Duodenal mucosa (tissue), 2 donors: Measurements from ENCODE around the gene GNAI3.

Experiments used
- H3K27ac ChIP-seq: one replicate; pipeline ENCODE4 v1.7.0; 2013; ENCODE audit warnings: low read depth, low read length
- H3K27me3 ChIP-seq, 2 donors: one replicate each; pipeline ENCODE4 v1.7.0; 2013; ENCODE audit warnings: low read length in 2 of 2, control low read depth in 1 of 2; ENCODE audit not compliant: insufficient read depth in 2 of 2, control insufficient read depth in 1 of 2
- H3K36me3 ChIP-seq, 2 donors: one replicate each; pipeline ENCODE4 v1.7.0; 2013; ENCODE audit warnings: low read length in 2 of 2, control low read depth in 1 of 2; ENCODE audit not compliant: insufficient read depth in 2 of 2, control insufficient read depth in 1 of 2
- H3K4me1 ChIP-seq, 2 donors: one replicate each; pipeline ENCODE4 v1.7.0; 2013; ENCODE audit warnings: low read length in 2 of 2, control low read depth in 1 of 2; ENCODE audit not compliant: insufficient read depth in 2 of 2, control insufficient read depth in 1 of 2
- H3K4me3 ChIP-seq, 2 donors: one replicate each; pipeline ENCODE4 v1.7.0; 2013; ENCODE audit warnings: low read length in 2 of 2, low read depth in 1 of 2
- H3K9ac ChIP-seq, 2 donors: one replicate each; pipeline ENCODE4 v1.7.0; 2013; ENCODE audit warnings: low read length in 2 of 2, low read depth in 1 of 2
- H3K9me3 ChIP-seq, 2 donors: one replicate each; pipeline ENCODE4 v1.7.0; 2013; ENCODE audit warnings: low read length in 2 of 2, control low read depth in 1 of 2; ENCODE audit not compliant: control insufficient read depth in 1 of 2

Gene GNAI3

DNA sequence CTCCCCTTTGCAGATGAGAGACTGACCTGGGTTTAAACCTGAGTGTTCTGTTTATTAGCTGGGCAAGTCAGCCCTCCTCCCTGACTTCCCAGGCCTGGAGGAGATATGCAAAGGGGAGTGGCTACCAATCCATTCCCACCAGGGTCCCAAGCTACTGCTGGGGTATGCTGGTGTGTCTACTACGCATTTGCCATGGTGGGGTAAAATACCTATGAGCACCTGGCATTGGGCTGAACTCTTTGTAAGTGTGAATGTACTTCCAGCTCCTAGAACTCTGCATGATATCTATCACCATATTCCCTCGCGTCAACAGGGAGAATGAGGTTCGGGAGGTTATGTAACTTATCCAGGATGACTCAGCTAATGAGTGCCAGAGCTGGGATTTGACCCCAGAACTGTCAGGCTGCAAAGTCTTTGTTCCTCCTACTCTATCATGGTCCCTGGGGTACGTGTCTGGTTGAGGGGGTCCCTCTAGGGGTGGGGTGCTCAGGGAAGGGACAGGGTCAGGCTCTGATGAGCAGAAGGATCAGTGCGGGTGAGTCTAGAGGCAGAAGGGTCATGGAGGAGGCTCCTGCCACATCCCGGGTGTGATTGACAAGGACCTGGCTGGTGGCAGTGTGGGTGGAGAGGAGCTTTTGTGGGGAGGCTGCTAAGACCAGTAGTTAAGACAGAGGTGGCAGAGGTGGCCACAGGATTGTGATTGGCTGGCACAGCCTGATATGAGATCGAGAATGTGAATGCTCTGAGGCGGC lies 88.0 kb downstream of the GNAI3 start:
- Histone ChIP-seq H3K27me3 (no peaks in the 10 kb centered on the region), H3K36me3 (peaks cover 7 to 8% of the 10 kb centered on the region in 2 donors), H3K4me3 (no peak overlapping the region), H3K27ac (no peak overlapping the region), H3K9me3 (no peaks in the 10 kb centered on the region), H3K4me1 (peaks cover 60 to 67% of the 10 kb centered on the region in 2 donors), H3K9ac (no peak overlapping the region)

DNA sequence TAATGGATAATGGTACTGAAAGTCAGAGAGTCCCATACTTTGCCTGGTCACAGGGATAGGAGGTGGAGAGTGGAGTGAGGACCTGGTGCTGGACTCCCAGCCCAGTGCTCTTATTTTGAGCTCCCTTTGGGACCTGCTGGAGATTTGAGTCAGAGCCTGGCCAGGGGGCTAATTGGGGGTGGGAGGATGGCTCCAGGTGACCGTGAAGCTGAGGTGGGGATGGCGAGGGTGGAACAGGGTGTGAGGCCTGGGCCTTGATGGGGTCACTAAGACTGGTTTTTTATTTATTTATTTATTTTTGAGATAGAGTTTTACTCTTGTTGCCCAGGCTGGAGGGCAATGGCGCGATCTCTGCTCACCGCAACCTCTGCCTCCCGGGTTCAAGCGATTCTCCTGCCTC lies 89.0 kb downstream of the GNAI3 start:
- Histone ChIP-seq H3K36me3 (no peaks in the 10 kb centered on the region), H3K4me3 (no peak overlapping the region), H3K9ac (no peak overlapping the region), H3K4me1 (peaks cover 54 to 62% of the 10 kb centered on the region in 2 donors), H3K27ac (no peak overlapping the region), H3K27me3 (no peaks in the 10 kb centered on the region), H3K9me3 (no peaks in the 10 kb centered on the region)

DNA sequence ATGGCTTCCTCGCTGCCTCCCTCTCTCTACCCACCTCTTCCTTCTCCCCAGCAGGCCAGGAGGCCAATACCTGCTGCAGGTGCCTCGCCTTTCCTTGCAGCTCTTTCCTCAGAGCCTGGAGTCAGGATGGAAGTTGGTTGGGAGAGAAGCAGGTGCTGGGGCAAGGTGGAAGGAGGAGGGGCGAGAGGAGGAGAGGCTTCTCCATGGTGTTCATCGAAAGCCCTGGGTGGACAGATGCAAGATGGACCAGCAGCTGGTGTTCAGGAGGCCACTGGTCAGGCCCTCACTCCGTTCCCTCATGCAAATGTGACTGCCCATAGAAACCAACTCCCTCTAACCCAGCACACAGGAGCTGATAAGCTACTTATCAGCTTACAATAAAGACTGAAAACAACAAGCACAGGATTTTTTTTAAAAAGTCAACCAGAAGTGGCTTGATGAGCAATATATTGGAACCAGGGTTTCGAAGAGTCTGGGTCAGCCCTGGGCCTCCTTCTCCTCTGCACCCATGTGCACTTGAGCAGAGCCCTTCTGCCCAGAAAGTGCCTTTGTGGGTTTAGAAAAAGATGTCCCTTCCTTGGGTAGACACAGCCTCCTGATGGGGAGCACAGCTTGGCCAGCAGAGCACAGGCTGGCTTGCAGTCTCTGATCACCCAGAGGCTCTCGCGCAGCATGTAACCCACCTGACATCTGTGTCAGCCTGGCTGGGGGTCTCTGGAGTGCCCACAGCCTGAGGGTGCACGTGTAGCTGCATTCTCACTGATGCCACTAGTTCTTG lies 90.8 kb downstream of the GNAI3 start:
- Histone ChIP-seq H3K4me3 (no peak overlapping the region), H3K27me3 (no peaks in the 10 kb centered on the region), H3K9me3 (no peaks in the 10 kb centered on the region), H3K9ac (peak overlapping the region in 1 of 2 donors; percentile 29), H3K27ac (no peak overlapping the region), H3K36me3 (no peaks in the 10 kb centered on the region), H3K4me1 (peaks cover 56 to 60% of the 10 kb centered on the region in 2 donors)

DNA sequence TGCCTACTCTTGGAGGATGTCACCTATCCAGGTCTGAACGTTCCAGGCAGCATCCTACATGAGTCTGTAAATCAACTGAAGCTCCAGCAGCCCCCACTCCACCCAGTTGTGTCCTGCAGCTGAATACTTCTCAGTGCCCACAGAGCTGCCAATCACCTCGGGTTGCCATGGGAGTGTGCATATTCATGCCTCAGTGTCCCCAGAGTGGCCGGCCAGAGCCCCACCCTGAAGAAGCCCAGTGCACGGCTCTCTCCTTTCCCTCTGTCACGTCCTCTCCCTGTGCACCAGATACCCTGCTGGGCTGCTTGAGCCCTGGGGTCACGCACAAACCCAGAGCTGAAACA lies 91.4 kb downstream of the GNAI3 start:
- no peak overlapping the region for H3K27ac ChIP-seq
- H3K36me3 ChIP-seq = no peaks in the 10 kb centered on the region
- H3K27me3 ChIP-seq = no peaks in the 10 kb centered on the region
- H3K4me1 ChIP-seq = peaks cover 52 to 59% of the 10 kb centered on the region in 2 donors
- H3K4me3 ChIP-seq = no peak overlapping the region
- no peaks in the 10 kb centered on the region for H3K9me3 ChIP-seq
- H3K9ac ChIP-seq = peak overlapping the region in 1 of 2 donors; percentile 43

DNA sequence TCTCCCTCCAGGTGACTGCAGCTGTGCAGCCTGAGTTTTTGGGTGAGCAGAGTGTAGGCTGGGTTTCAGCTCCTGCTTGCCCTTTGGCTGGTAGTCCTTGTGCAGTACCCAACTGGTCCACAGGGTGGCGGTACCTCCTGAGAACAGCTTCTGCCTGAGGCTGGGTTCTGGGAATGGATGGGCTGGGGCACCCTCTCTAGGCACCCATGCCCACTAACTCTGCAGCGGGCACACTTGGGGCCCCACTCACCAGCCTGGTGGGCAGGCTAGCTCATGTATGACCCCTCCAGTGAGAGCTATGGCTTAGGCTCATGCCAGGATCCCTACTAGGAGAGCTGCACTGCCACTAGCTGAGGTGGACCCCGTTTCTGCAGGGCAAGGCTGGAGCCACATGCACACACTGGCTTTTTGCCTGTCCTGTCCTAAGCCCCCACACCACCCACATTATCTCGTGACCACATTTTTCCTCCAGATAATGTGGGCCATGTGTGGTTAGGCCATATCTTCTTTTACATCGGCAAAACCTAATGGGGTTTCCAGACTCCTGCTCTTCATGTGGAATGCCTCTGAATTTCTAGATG lies 92.0 kb downstream of the GNAI3 start:
- Histone ChIP-seq H3K9me3 (no peaks in the 10 kb centered on the region), H3K9ac (peak overlapping the region in 1 of 2 donors; percentile 43), H3K36me3 (no peaks in the 10 kb centered on the region), H3K4me1 (peaks cover 46 to 55% of the 10 kb centered on the region in 2 donors), H3K4me3 (no peak overlapping the region), H3K27me3 (no peaks in the 10 kb centered on the region), H3K27ac (no peak overlapping the region)

DNA sequence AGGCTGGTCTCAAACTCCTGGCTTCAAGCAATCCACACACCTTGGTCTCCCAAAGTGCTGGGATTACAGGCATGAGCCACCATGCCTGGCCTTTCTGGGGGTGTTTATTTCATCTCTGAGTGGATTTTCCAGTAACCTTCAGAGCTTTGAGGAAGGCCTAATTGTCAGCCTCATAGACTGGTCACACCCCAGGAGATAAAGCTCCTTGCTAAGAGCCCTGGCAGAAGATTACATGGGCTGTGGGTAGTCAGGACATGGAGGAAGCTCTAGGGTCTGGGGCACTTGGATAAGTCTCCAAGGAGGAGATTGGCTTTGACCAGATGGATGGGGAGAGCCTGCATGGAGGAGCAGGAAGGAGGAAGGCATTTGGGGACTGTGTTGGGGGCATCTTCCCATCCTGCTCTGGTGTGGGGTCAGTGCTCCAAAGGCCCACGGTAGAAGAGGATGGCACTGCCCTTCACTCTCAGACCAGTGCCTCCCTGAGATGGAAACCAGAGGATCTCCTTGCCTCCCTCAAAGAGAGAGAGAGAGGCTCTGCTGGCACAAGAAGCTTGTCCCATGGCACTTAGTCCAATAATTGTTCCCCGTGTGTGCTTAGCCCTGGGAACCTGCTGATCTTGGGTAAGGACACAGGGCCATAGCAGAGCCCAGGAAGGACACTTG lies 92.8 kb downstream of the GNAI3 start:
- H3K4me1 ChIP-seq = peaks cover 39 to 47% of the 10 kb centered on the region in 2 donors
- no peaks in the 10 kb centered on the region for H3K27me3 ChIP-seq
- no peak overlapping the region for H3K27ac ChIP-seq
- no peaks in the 10 kb centered on the region for H3K36me3 ChIP-seq
- no peak overlapping the region for H3K9ac ChIP-seq
- H3K9me3 ChIP-seq = no peaks in the 10 kb centered on the region
- H3K4me3 ChIP-seq = no peak overlapping the region

DNA sequence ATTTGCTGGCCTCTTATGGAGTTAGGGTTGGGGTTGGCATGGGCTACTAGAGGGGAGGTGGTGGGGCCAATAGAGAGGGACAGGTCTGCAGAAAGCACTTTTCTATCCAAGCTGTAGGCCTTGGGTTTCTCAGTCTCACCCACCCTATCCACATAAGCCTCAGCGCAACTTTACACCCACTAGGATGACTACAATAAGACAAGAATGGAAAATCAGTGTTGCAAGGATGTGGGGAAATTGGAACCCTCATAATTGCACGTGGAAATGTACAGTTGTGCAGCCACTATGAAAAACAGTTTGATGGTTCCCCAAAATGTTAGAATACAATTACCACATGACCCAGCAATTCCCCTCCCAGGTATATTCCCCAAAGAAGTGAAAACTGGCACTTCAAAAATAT lies 93.4 kb downstream of the GNAI3 start:
- Histone ChIP-seq H3K4me3 (no peak overlapping the region), H3K27me3 (no peaks in the 10 kb centered on the region), H3K9ac (no peak overlapping the region), H3K27ac (no peak overlapping the region), H3K36me3 (no peaks in the 10 kb centered on the region), H3K4me1 (peaks cover 34 to 40% of the 10 kb centered on the region in 2 donors), H3K9me3 (no peaks in the 10 kb centered on the region)

DNA sequence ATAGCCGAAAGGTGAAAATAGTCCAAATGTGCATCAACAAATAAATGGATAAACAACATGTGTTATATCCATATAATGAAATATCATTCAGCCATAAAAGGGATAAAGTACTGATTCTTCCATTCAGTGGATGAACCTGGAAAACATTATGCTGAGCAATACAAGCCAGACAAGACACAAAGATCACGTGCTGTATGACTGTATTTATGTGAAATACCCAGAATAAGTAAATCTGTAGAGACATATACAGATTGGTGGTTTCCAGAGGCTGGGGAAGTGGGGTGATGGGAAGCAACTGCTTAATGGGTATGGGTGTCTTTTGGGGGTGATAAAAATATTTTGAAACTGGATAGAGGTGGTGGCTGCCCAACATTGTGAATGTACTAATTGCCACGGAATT lies 94.2 kb downstream of the GNAI3 start:
- no peak overlapping the region for H3K27ac ChIP-seq
- H3K4me1 ChIP-seq = peaks cover 32 to 39% of the 10 kb centered on the region in 2 donors
- H3K36me3 ChIP-seq = no peaks in the 10 kb centered on the region
- no peak overlapping the region for H3K4me3 ChIP-seq
- no peaks in the 10 kb centered on the region for H3K9me3 ChIP-seq
- no peaks in the 10 kb centered on the region for H3K27me3 ChIP-seq
- no peak overlapping the region for H3K9ac ChIP-seq

DNA sequence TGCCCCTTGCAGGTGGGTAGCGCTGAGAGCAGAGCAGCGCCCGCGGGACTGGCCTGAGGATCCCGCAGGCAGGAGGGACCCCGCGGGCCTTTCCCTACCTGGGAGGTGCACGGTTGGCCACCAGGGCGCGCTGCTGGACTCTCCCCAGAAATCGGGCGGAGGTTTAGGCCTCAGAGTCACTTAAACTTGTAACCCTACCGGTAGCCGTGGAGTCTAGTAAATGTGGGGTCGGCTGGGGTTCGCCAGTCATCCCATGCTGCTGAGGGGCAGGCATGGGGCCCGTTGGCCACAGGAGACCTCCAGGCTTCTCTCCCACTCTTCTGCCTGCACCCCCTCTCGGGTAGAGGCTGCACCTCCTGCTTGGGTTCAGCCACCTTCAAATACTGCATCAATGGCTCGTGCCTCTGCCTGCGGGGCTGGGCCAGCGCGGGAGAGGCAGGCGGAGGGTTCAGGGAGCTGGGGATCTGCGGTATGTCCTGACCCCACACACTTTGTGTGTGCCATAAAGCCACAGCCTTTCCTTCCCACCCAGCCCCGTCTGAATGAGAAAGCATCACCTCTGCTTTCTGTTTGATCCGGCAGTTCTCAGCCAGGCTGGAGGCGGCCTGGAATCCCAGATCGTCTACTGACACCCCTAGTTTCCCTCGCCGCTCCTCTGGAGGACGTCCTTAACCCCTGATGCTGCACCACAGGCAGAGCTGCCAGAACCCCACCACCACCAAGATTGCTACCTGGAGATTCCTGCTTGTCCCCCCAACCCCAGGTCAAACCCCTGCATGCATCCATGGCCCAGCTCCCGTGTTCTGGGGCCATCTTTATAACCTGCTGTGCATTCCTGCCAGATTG lies 95.2 kb downstream of the GNAI3 start:
- H3K27ac ChIP-seq = no peak overlapping the region

More for the DNA sequence above, 95.2 kb downstream of the GNAI3 start:
- H3K27me3 ChIP-seq = no peaks in the 10 kb centered on the region
- H3K4me3 ChIP-seq = peak overlapping the region in 1 of 2 donors; percentile 30
- no peaks in the 10 kb centered on the region for H3K9me3 ChIP-seq
- H3K4me1 ChIP-seq = peaks cover 31 to 38% of the 10 kb centered on the region in 2 donors
- peak overlapping the region; percentile 41 to 70 for H3K9ac ChIP-seq
- no peaks in the 10 kb centered on the region for H3K36me3 ChIP-seq
